SHP77 treated with DMSO at 0.1 percent for 48 hours (cell line): ENCODE measurements around the gene SPOP.
"Not testable (repeated sequence)": the region's sequence is repeated elsewhere in the genome, so short reads cannot be mapped to it uniquely, and the experiment has no call there.

ENCODE experiments used
- DNase-seq: peaks from one replicate; lab custom pipeline; 2025; lab: John Stamatoyannopoulos, UW

The SPOP gene

DNA sequence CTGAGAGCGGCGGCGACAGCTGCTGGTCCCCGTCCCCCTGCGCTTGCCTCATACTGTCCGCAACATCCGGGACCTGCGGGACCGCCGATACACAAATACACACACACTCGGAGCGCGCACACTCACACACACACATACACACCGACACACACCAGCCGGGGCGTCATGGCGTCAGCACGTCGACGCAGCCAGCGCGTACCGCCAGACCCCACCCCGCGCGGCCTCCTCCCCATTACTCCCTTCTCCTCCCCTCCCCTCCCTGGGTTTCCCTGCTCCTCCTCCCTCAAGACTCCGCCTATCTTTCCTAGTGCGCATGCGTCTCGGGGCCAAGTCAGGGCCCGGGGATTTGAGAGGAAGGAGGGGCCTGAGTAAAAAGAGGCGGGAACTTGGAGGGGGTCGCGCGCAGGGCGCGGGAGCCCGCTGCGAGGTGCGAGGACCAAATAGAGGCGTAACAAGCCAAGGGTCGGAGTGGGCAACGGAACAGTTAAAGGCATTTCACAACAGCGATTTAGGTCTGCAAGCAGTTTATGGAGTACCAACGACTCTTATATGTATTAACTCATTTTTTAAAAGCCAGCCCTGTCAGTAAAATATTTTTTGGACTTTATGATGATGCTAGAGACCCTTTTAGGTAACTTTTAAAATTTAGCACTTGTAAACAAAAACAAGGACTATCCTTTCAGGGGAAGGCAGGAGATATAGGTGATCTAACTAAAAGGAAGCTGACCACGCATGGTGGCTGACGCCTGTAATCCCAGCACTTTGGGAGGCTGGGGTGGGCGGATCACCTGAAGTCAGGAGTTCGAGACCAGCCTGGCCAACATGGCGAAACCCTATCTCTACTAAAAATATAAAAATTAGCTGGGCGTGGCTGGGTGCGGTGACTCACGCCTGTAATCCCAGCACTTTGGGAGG, at the start of gene SPOP:
Gene SPOP, minus strand, starts transcription at position 165 of the 915 bp plus-strand sequence. CDS start 55,287 bp downstream, outside the sequence.
- DNase-seq = peak; percentile 96

DNA sequence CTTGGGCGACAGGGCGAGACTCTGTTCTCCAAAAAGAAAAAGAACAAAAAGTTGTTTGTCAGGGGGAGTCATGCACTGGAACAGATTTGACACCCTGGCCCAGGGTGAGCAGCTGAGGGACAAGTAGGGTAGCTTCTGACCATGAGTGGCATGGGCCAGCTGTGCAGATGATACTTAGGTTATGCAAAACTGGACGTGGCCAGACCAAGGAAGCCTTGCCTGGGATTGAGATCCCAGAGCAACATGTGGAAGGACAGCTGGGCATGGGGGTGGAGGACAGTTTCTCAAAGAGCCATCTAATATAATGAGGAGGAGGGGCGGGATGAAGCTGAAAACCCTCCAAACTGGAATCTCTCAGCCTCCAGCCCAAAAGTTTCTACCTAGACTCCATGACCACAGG, 49.5 kb upstream of the SPOP start:
- no peak for DNase-seq

DNA sequence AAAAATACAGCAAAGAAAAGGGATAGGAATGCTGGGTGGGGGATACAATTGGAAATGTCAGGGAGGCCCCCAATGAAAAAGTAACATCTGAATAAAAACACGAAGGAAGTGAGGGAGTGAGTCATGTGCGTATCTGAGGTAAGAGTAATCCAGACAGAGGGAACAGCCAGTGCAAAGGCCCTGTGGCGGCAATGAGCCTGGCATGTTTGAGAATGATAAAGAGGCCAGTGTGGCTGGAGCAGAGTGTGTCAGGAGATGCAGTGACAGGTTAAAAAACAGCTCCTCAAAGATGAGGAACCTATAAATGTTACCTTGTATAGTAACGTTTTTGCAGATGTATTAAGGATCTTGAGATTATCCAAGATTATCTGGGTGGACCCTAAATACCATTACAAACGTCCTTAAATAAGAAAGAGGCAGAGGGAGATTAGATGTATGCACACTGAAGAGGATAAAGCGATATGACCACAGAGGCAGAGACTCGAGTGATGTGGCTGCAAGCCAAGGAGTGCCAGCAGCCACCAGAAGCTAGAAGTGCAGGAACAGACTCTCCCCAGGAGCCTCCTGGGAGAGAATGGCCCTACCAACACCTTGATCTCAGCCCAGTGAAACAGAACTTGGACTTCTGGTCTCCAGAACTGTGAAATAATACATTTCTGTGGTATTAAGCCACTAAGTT, 47.7 kb upstream of the SPOP start:
- no peak for DNase-seq

- not testable (repeated sequence) for DNase-seq
These were observed 46.7 kb upstream of the SPOP start for GRCh38 chr17:49724552-49724951.

DNA sequence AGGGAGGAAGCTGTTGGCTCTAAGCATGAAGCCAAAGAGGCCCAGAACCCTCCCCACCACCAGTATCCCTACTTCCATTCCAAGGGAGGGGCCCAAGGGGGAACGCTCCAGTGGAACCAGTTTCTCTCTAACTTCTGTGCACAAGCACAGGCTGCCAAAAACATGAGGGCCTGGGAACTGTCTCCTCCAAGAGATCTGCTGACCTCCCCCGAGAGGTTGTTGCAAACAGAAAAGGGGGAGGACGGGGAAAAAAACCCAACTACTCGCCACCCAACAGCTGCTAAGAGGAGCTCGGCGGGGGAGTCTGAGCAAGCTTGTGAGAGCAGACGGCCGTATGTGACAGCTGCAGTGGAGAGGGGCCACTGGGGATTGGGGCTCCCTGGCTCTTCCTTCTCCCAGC, 45.5 kb upstream of the SPOP start:
- DNase-seq = no peak

GRCh38 chr17:49722066-49722465, 44.2 kb upstream of the SPOP start:
- DNase-seq = no peak

DNA sequence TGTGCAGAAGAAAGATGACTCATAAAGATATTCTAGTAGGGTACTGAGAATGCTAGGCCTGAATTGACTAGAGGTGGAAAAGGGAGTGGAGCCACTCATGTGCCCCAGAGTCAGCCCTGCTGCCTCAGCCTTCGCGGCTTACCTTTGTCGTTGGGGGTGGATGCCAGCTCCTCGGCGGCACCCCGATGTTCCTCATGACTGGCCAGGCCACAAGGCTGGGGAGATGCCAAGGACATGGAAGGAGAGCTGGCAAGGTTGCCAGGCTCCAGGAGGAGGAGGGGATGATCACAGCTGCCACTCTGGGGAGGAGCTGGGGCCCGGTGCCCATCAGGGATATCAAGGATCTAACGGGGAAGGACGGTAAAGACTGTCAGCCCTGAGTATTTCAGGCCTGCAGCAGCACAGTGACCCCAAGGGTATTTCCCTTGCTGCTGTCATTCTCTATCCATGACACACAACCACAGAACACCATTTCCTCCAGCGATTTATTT, 39.5 kb upstream of the SPOP start:
- DNase-seq = no peak

DNA sequence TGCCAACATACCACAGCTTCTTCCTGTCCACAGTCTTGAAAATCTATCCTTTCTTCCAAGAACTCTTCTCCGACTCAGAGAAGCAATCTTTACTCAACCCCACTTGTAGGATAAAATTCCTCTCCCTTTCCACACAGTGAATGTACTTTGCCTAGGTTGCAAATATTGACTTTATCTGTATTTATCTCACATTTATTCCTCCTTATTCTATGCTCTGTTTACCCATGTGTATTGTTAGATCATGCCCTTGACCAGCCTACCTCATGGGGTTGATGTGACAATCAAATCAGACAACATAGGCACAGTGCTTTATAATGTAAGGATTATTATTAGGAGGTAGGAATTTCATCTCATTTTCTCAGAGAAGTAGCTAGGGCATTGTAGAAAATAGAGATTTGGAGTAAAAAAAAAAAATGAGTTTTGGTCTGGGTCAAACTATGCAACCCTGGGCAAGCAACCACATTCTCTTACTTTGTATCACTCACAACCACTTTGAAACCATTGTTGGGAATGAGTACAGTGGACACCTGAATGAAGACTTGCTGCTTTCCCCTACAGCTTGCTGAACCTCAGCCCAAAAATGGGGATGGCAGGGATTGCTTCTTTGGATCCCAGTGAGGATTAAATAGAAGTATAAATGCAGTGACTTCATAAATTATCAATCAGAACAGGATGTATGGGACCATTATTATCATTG, 38.9 kb upstream of the SPOP start:
- DNase-seq = no peak

GRCh38 chr17:49715717-49716279, 37.9 kb upstream of the SPOP start:
- no peak for DNase-seq

DNA sequence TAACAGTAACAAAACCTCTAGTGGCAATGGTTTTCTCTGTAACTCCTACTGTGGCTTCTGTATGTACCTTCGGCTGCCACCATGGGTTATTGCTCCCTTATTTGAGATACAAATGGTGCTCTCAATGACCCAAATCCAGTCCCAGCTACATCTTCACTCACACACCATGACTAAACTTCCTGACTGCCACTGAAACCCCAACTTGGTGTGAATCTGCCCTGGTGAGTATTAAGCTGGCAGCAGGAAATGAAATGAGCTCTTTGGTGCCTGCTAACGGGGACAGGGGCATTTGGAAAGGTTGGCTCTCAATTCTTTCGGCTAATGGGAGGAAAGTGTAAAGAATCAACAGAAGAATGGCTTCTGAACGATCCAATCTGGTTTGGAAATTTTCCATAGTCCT, 37.3 kb upstream of the SPOP start:
- DNase-seq = no peak

DNA sequence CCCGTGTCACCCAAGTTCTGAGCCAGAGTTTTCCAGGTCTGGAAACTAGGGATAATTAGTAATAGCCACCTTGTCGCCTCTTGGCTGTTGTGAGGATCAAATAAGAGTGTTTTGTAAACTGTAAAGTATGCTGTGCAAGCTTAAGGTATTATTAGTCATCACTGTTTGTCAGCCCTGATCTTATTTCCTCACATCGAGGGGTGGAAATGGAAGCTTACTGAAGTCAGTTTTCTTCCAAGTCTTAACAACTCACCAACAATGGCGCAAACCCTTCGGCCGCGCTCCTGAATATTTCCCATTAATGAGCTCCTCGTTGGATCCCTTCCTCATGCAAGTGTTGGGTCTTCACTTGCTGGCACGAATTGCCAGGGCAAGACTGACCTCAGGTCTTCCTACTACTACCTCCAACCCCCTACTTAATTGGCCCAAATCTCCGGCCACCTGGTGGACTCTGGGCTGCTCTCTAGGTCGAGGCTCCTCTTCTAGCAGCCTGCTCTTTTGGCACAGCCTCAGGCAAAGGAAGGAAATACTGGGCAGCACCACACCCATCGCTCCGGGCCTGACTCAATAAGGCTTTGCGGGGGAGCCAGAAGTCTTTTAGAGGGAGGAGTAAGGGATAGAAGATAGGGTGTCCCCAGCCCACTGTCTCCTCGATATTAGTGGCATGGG, 30.8 kb upstream of the SPOP start:
- peak; percentile 32 for DNase-seq

GRCh38 chr17:49707608-49708514, 30.0 kb upstream of the SPOP start, which contains the start of gene SLC35B1:
Gene SLC35B1 (minus strand): TSS chr17:49707964. CDS start chr17:49707833, 131 bp downstream.
- peak; percentile 99 for DNase-seq

- DNase-seq = no peak
These were observed 29.3 kb upstream of the SPOP start for GRCh38 chr17:49707246-49707607.

DNA sequence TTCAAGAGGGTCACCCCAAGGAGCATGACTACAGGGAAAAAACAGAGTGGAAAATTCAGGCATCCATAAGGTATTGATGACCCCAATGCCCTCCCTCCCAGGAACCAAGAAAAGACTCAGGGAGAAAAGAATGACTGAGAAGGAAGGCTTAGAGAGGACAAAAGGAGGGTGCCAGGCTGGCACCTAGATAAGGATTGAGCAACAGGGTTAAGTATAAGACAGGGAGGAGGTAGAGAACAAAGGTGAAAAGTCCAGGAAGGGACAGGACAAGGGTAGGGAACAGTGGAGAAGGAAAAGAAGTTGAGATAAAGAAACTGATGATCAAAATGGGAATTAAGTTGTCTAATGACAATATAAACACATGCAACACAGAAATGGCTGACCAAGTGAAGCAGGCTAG, 27.4 kb upstream of the SPOP start:
- DNase-seq = no peak

GRCh38 chr17:49703557-49704277, 25.8 kb upstream of the SPOP start:
- DNase-seq = peak; percentile 15

DNA sequence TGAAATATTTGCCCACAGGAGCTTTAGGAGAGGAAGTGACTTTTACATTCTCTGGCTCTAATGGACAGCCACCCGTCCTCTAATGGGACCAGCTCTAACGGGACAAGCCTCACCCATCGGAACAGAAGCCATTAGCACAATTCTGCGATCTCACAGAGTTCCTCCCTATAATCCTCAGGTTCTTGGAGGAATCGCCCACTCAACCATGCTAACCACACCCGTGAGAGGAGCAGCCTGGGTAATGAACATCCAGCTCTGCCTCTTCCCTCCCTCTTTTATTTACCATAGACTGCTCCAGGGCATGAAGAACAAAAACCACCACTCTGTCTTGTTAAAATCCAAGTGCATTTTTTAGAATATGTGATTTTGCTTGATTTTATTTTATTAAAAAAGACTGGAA, 23.1 kb upstream of the SPOP start:
- DNase-seq = no peak

- no peak for DNase-seq
These were observed 22.2 kb upstream of the SPOP start for GRCh38 chr17:49699966-49700575.

DNA sequence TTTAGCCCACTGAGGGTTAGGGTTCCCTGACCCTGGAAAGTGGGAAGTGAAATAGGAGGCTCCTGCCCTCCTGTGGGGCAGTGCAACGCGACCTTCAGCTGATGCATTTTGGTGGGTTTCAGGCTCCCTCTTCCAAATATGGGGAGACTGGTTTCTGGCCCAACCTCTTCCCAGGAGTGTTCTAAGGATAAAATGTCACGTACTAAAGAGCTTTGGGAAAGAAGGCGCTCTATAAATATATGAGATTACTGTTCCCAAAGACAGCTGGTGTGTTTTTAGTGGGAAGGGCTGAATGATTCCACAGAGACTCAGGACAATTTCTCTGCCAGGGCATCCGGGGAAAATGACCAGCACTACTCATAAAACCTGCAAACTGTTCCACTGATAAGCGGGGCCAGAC, 20.1 kb upstream of the SPOP start:
- no peak for DNase-seq

- DNase-seq = no peak
These were observed 18.4 kb upstream of the SPOP start for GRCh38 chr17:49696233-49696761.
